22Rv1 (cell line): ENCODE measurements around the gene HTN1.
"Not testable (repeated sequence)": the region's sequence is repeated elsewhere in the genome, so short reads cannot be mapped to it uniquely, and the experiment has no call there.

ENCODE experiments used
- CTCF ChIP-seq: fragments of 450-650 bp; IDR thresholded peaks from 2 replicates; pipeline ENCODE4 v1.5.1; 2017; ENCODE audit warnings: mild to moderate bottlenecking
- ZFX ChIP-seq: fragments of 450-650 bp; IDR thresholded peaks from 2 replicates; pipeline ENCODE4 v1.6.1; 2017; ENCODE audit warnings: antibody characterized with exemption, borderline replicate concordance

DNA sequence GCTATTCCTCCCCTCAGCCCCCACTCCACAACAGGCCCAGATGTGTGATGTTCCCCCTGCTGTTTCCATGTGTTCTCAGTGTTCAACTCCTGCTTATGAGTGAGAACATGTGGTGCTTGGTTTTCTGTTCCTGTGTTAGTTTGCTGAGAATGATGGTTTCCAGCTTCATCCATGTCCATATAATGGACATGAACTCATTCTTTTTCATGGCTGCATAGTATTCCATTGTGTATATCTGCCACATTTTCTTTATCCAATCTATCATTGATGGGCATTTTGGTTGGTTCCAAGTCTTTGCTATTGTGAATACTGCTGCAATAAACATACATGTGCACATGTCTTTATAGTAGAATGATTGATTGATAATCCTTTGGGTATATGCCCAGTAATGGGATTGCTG, 10.3 kb upstream of the HTN1 start:
- not testable (repeated sequence) for TF ChIP-seq CTCF, ZFX
